ENCODE results near the gene CISD3.

GRCh38 chr17:38746849-38747462 is 16.8 kb downstream of the CISD3 start:
- TF ChIP-seq, protein P1, sequence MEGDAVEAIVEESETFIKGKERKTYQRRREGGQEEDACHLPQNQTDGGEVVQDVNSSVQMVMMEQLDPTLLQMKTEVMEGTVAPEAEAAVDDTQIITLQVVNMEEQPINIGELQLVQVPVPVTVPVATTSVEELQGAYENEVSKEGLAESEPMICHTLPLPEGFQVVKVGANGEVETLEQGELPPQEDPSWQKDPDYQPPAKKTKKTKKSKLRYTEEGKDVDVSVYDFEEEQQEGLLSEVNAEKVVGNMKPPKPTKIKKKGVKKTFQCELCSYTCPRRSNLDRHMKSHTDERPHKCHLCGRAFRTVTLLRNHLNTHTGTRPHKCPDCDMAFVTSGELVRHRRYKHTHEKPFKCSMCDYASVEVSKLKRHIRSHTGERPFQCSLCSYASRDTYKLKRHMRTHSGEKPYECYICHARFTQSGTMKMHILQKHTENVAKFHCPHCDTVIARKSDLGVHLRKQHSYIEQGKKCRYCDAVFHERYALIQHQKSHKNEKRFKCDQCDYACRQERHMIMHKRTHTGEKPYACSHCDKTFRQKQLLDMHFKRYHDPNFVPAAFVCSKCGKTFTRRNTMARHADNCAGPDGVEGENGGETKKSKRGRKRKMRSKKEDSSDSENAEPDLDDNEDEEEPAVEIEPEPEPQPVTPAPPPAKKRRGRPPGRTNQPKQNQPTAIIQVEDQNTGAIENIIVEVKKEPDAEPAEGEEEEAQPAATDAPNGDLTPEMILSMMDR (conservative IDR thresholded peaks at IDR 0.05; ENCODE audit: low read depth, low read length) = no peak
- no peak for TF ChIP-seq EZH2 (IDR thresholded peaks at IDR 0.05; ENCODE audit: borderline replicate concordance, low read depth, low read length, poor library complexity, severe bottlenecking)

Measured in A673 (cell line).